HepG2 (cell line): Measurements from ENCODE around the gene LRRC3C. TPM values are rescaled to one million over a fixed set of nuclear protein-coding genes. Genes with fewer than 3 reads are reported as not detected.

ENCODE experiments used
- DNMT3B ChIP-seq: conservative IDR thresholded peaks from 2 replicates; pipeline ENCODE4 v1.6.1; 2016; ENCODE audit warnings: missing biosample characterization, control low read depth
- EP300 ChIP-seq, 3 experiments: sonication (generic) in 1 of 3; formaldehyde crosslinking in 1 of 3; IDR thresholded peaks; 2 replicates each; pipeline versions ENCODE4 v1.5.1 to v1.6.1; 2011 to 2020; ENCODE audit warnings: low read depth in 2 of 3, low read length in 2 of 3, borderline replicate concordance in 1 of 3, improper control_type of control experiment in 1 of 3, mild to moderate bottlenecking in 1 of 3, missing genetic modification reagents in 1 of 3, moderate library complexity in 1 of 3
- HOXA5 ChIP-seq: sonication (generic); formaldehyde crosslinking; IDR thresholded peaks from 2 replicates; pipeline ENCODE4 v1.4.0; 2020; ENCODE audit warnings: missing genetic modification reagents
- JARID2 ChIP-seq: sonication (generic); formaldehyde crosslinking; IDR thresholded peaks from 2 replicates; pipeline ENCODE4 v1.8.1; 2023; ENCODE audit warnings: missing genetic modification reagents, inconsistent platforms; ENCODE audit not compliant: insufficient replicate concordance
- KDM4B ChIP-seq: sonication (generic); formaldehyde crosslinking; IDR thresholded peaks from 2 replicates; pipeline ENCODE4 v1.4.0; 2020; ENCODE audit warnings: missing genetic modification reagents
- MTA3 ChIP-seq: sonication (generic); formaldehyde crosslinking; IDR thresholded peaks from 2 replicates; pipeline ENCODE4 v1.4.0; 2020; ENCODE audit warnings: missing genetic modification reagents
- NR2F6 ChIP-seq, 2 experiments: IDR thresholded peaks; 2 replicates each; pipeline ENCODE4 v1.6.1; 2016; ENCODE audit warnings: antibody characterized with exemption in 1 of 2, mild to moderate bottlenecking in 1 of 2
- RCOR2 ChIP-seq: IDR thresholded peaks from 2 replicates; pipeline ENCODE4 v1.6.1; 2016; ENCODE audit warnings: missing biosample characterization, missing genetic modification reagents
- SCMH1 ChIP-seq: sonication (generic); formaldehyde crosslinking; IDR thresholded peaks from 2 replicates; pipeline ENCODE4 v1.9.0; 2021; ENCODE audit warnings: missing genetic modification reagents, mild to moderate bottlenecking, borderline replicate concordance
- SOX5 ChIP-seq: IDR thresholded peaks from 2 replicates; pipeline ENCODE4 v1.6.1; 2016; ENCODE audit warnings: borderline replicate concordance
- SP5 ChIP-seq: IDR thresholded peaks from 2 replicates; pipeline ENCODE4 v1.6.1; 2016; ENCODE audit warnings: low read depth, borderline replicate concordance
- ZKSCAN5 ChIP-seq: sonication (generic); formaldehyde crosslinking; IDR thresholded peaks from 2 replicates; pipeline ENCODE4 v1.5.1; 2020; ENCODE audit warnings: mild to moderate bottlenecking, missing genetic modification reagents
- ZMYM3 ChIP-seq: sonication (generic); formaldehyde crosslinking; IDR thresholded peaks from 2 replicates; pipeline ENCODE4 v1.5.1; 2020; ENCODE audit warnings: mild to moderate bottlenecking, missing genetic modification reagents
- ZMYM4 ChIP-seq: sonication (generic); formaldehyde crosslinking; IDR thresholded peaks from 2 replicates; pipeline ENCODE4 v1.8.1; 2023; ENCODE audit warnings: mild to moderate bottlenecking, missing genetic modification reagents
- ZNF577 ChIP-seq: sonication (generic); formaldehyde crosslinking; IDR thresholded peaks from 2 replicates; pipeline ENCODE4 v1.4.0; 2020; ENCODE audit warnings: mild to moderate bottlenecking, low read depth, missing genetic modification reagents, borderline replicate concordance
- ZSCAN31 ChIP-seq: sonication (generic); formaldehyde crosslinking; IDR thresholded peaks from 2 replicates; pipeline ENCODE4 v1.5.0; 2020; ENCODE audit warnings: low read depth, mild to moderate bottlenecking, missing genetic modification reagents
- polyA plus RNA-seq, 8 experiments: library from polyadenylated mRNA; depleted of rRNA in 3 of 8; stranded (reverse) in 7 of 8; unstranded in 1 of 8; fragments of >200 nt; fragmentation: Illumina TruSeq in 4 of 8; extraction: Trizol in 4 of 8; gene quantifications; 2 replicates each; pipeline versions ENCODE4 v1.2.1 to v1.2.3, GENCODE V29; 2011 to 2016; ENCODE audit warnings: low read depth in 4 of 8, missing spikeins in 1 of 8, mixed read lengths in 1 of 8; ENCODE audit not compliant: insufficient read depth in 1 of 8
- total RNA-seq, 5 experiments: library from RNA; depleted of rRNA; stranded (reverse); fragments of >200 nt; fragmentation: Illumina TruSeq; extraction: Trizol; gene quantifications; 2 replicates each; pipeline ENCODE4 v1.2.3, GENCODE V29; 2016; ENCODE audit warnings: low read depth in 1 of 5
- TF ChIP-seq, protein P1 (sequence below): sonication (generic); formaldehyde crosslinking; IDR thresholded peaks from 2 replicates; pipeline ENCODE4 v1.9.0; 2021; ENCODE audit warnings: missing genetic modification reagents, mild to moderate bottlenecking, borderline replicate concordance
- TF ChIP-seq, protein P2 (sequence below): sonication (generic); formaldehyde crosslinking; IDR thresholded peaks from 2 replicates; pipeline ENCODE4 v1.4.0; 2020; ENCODE audit warnings: missing genetic modification reagents
- TF ChIP-seq, protein P3 (sequence below): sonication (generic); formaldehyde crosslinking; IDR thresholded peaks from 2 replicates; pipeline ENCODE4 v1.4.0; 2020; ENCODE audit warnings: mild to moderate bottlenecking, missing genetic modification reagents
- TF ChIP-seq, protein P4 (sequence below): sonication (generic); formaldehyde crosslinking; IDR thresholded peaks from 2 replicates; pipeline ENCODE4 v1.4.0; 2020; ENCODE audit warnings: mild to moderate bottlenecking, missing genetic modification reagents

The LRRC3C gene
- total and polyA plus RNA-seq, 2 of the 13 experiments (the other 11 are each of a cell fraction or from before 2014, with no cell fraction given) = 0.17 TPM; not detected in 1

DNA sequence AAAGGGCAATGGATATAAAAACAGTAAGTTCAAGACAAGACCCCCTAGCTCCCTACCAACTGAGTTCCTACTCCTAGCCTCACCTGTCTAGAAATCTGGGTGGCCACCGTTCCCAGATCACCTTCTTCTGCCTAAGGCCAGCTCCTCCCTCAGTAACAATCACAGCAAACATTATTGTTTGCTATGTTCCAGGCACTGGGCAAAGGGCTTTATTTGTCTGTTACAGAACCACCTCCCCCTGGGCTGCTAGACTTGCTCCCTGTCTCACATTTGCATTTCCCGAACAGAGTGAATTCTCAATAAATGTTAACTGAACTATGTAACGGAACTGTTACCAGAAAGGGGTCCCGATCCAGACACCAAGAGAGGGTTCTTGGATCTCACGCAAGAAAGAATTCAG lies 6.8 kb downstream of the LRRC3C start (continued):
- TF ChIP-seq, protein P1, sequence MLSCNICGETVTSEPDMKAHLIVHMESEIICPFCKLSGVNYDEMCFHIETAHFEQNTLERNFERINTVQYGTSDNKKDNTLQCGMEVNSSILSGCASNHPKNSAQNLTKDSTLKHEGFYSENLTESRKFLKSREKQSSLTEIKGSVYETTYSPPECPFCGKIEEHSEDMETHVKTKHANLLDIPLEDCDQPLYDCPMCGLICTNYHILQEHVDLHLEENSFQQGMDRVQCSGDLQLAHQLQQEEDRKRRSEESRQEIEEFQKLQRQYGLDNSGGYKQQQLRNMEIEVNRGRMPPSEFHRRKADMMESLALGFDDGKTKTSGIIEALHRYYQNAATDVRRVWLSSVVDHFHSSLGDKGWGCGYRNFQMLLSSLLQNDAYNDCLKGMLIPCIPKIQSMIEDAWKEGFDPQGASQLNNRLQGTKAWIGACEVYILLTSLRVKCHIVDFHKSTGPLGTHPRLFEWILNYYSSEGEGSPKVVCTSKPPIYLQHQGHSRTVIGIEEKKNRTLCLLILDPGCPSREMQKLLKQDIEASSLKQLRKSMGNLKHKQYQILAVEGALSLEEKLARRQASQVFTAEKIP (CRISPR knock-in tag) = no peak
- TF ChIP-seq ZSCAN31 (CRISPR knock-in tag) (peak; percentile 17; the same call in 1 of the 2 replicates), ZMYM3 (CRISPR knock-in tag) (peak; percentile 43; the same call in 1 of the 2 replicates), JARID2 (CRISPR knock-in tag) (no peak), EP300 (IDR thresholded peaks at IDR 0.05; ENCODE audit: low read depth in 2 of 2, low read length in 2 of 2) (peak in 1 of 2 experiments; percentile 10; a peak in 1 of 4 replicates), EP300 (CRISPR knock-in tag; IDR thresholded peaks at IDR 0.05; ENCODE audit: borderline replicate concordance) (no peak), KDM4B (no peak), ZMYM4 (CRISPR knock-in tag) (0 out of 2 replicates have a peak, but pooled peaks have one; percentile 22), DNMT3B (CRISPR knock-in tag) (no peak), HOXA5 (no peak), SOX5 (CRISPR knock-in tag) (peak; percentile 34; the same call in 1 of the 2 replicates), ZKSCAN5 (CRISPR knock-in tag) (no peak), MTA3 (CRISPR knock-in tag) (no peak), RCOR2 (CRISPR knock-in tag) (peak; percentile 70), SP5 (CRISPR knock-in tag) (peak; percentile 58; the same call in 1 of the 2 replicates), ZNF577 (CRISPR knock-in tag) (no peak), SCMH1 (CRISPR knock-in tag) (no peak), NR2F6 (IDR thresholded peaks at IDR 0.05) (no peak), NR2F6 (CRISPR knock-in tag; IDR thresholded peaks at IDR 0.05) (0 out of 2 replicates have a peak, but pooled peaks have one; percentile 16)
- TF ChIP-seq, protein P2, sequence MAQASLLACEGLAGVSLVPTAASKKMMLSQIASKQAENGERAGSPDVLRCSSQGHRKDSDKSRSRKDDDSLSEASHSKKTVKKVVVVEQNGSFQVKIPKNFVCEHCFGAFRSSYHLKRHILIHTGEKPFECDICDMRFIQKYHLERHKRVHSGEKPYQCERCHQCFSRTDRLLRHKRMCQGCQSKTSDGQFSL (CRISPR knock-in tag) = no peak
- TF ChIP-seq, protein P3, sequence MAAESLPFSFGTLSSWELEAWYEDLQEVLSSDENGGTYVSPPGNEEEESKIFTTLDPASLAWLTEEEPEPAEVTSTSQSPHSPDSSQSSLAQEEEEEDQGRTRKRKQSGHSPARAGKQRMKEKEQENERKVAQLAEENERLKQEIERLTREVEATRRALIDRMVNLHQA (CRISPR knock-in tag) = no peak
- TF ChIP-seq, protein P4, sequence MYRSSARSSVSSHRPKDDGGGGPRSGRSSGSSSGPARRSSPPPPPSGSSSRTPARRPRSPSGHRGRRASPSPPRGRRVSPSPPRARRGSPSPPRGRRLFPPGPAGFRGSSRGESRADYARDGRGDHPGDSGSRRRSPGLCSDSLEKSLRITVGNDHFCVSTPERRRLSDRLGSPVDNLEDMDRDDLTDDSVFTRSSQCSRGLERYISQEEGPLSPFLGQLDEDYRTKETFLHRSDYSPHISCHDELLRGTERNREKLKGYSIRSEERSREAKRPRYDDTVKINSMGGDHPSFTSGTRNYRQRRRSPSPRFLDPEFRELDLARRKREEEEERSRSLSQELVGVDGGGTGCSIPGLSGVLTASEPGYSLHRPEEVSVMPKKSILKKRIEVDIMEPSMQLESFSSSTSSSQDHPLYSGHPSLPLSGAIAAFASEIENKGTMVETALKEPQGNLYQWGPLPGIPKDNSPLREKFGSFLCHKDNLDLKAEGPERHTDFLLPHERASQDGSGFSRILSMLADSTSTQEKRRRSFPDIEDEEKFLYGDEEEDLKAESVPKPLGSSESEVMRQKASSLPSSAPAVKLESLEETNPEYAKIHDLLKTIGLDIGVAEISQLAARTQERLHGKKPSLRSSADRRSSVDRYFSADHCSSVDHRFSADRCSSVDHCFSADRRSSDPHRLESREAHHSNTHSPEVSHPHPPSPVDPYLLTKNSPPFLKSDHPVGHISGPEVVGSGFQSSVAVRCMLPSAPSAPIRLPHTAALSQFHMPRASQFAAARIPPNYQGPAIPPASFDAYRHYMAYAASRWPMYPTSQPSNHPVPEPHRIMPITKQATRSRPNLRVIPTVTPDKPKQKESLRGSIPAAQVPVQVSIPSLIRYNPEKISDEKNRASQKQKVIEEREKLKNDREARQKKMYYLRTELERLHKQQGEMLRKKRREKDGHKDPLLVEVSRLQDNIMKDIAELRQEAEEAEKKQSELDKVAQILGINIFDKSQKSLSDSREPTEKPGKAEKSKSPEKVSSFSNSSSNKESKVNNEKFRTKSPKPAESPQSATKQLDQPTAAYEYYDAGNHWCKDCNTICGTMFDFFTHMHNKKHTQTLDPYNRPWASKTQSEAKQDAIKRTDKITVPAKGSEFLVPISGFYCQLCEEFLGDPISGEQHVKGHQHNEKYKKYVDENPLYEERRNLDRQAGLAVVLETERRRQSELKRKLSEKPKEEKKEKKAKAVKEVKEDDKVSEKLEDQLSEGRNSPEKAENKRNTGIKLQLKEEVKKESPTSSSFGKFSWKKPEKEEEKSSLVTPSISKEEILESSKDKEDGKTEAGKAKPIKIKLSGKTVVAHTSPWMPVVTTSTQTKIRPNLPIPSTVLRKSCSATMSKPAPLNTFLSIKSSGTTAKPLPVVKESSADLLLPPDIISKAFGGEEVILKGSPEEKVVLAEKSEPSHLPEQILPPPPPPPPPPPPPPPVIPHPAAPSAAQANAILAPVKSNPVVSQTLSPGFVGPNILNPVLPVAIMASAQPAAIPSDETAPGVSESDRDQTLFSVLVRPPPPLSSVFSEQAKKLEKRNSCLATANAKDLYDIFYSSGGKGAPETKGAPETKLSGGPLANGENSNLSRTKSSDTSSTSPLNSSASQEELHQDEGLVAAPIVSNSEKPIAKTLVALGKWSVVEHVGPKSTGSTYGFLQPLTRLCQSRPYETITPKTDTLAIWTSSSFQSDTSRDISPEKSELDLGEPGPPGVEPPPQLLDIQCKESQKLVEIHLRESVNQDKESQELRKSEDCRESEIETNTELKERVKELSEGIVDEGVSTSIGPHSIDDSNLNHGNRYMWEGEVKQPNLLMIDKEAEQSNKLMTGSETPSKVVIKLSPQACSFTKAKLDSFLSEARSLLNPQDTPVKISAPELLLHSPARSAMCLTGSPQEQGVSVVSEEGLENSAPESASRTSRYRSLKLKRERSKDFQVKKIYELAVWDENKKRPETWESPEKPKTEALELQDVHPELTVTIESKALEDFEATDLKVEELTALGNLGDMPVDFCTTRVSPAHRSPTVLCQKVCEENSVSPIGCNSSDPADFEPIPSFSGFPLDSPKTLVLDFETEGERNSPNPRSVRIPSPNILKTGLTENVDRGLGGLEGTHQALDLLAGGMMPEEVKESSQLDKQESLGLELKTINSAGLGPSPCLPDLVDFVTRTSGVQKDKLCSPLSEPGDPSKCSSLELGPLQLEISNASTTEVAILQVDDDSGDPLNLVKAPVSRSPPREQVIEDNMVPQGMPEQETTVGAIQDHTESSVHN = no peak
